ENCODE measurements around the gene WDFY1. TPM values are rescaled to one million over a fixed set of nuclear protein-coding genes. Genes with fewer than 3 reads are reported as not detected.
A peak's percentile ranks its signal among the peaks of the same experiment; 100 is the strongest.

WDFY1 gene
- total RNA-seq, 1 donor from 2014 or later, result 77.0 TPM

GRCh38 chr2:223856021-223856420 is 89.1 kb downstream of the WDFY1 start:
- peak overlapping the region; percentile 42 for H3K27ac Mint-ChIP-seq
- intact Hi-C loops (cut with micrococcal nuclease), result no loop called here
- POLR2A ChIA-PET, result interaction anchor here (1.0 kb wide), 1 partner anchor 41 kb away, joined by 3 read pairs; no protein-coding TSS in a partner anchor
- H3K27me3 Mint-ChIP-seq, result no peaks in the 10 kb centered on the region
- H3K4me1 Mint-ChIP-seq, result peaks cover 26% of the 10 kb centered on the region
- DNase-seq (no peak), ATAC-seq (ENCODE audit: low read depth) (no peak)
- H3K4me3 Mint-ChIP-seq, result no peak overlapping the region
- H3K9me3 Mint-ChIP-seq, result no peaks in the 10 kb centered on the region
- TF ChIP-seq CTCF (IDR thresholded peaks at IDR 0.05), result no peak
- CTCF ChIA-PET, result no interaction called here
- peaks cover 16% of the 10 kb centered on the region for H3K36me3 Mint-ChIP-seq (ENCODE audit: low read depth)

- H3K27me3 Mint-ChIP-seq, result no peaks in the 10 kb centered on the region
- H3K36me3 Mint-ChIP-seq (ENCODE audit: low read depth), result peaks cover 21% of the 10 kb centered on the region
- H3K4me3 Mint-ChIP-seq, result no peak overlapping the region
- ChIA-PET CTCF (no interaction called here), POLR2A (no interaction called here)
- H3K9me3 Mint-ChIP-seq, result no peaks in the 10 kb centered on the region
- no peak for TF ChIP-seq CTCF (IDR thresholded peaks at IDR 0.05)
- peaks cover 28% of the 10 kb centered on the region for H3K4me1 Mint-ChIP-seq
- DNase-seq (no peak), ATAC-seq (ENCODE audit: low read depth) (no peak)
- H3K27ac Mint-ChIP-seq, result no peak overlapping the region
- intact Hi-C loops (cut with micrococcal nuclease), result loop anchor here (2.0 kb wide), 1 partner anchor 17 kb away; no protein-coding TSS in a partner anchor
Observed at GRCh38 chr2:223855426-223855825, 89.7 kb downstream of the WDFY1 start.

GRCh38 chr2:223854741-223855140 is 90.4 kb downstream of the WDFY1 start:
- ChIA-PET POLR2A (no interaction called here), CTCF (no interaction called here)
- H3K36me3 Mint-ChIP-seq (ENCODE audit: low read depth), result peaks cover 26% of the 10 kb centered on the region
- H3K4me1 Mint-ChIP-seq, result peaks cover 28% of the 10 kb centered on the region
- peak overlapping the region; percentile 46 for H3K27ac Mint-ChIP-seq
- DNase-seq, result no peak
- no peak for ATAC-seq (ENCODE audit: low read depth)
- H3K9me3 Mint-ChIP-seq, result no peaks in the 10 kb centered on the region
- no peak for TF ChIP-seq CTCF (IDR thresholded peaks at IDR 0.05)
- intact Hi-C loops (cut with micrococcal nuclease), result loop anchor here (2.0 kb wide), 1 partner anchor 16 kb away; no protein-coding TSS in a partner anchor
- no peaks in the 10 kb centered on the region for H3K27me3 Mint-ChIP-seq
- no peak overlapping the region for H3K4me3 Mint-ChIP-seq

GRCh38 chr2:223853425-223853837 is 91.7 kb downstream of the WDFY1 start:
- ChIA-PET POLR2A (interaction anchor here (1.1 to 1.2 kb wide), 2 partner anchors 11 to 16 kb away, joined by 3 read pairs; partner anchors contain the start of gene AP1S3), CTCF (no interaction called here)
- intact Hi-C loops (cut with micrococcal nuclease), result no loop called here
- Mint-ChIP-seq H3K36me3 (ENCODE audit: low read depth) (peaks cover 36% of the 10 kb centered on the region), H3K27ac (no peak overlapping the region), H3K4me1 (peaks cover 28% of the 10 kb centered on the region), H3K27me3 (no peaks in the 10 kb centered on the region), H3K9me3 (peaks cover 7% of the 10 kb centered on the region), H3K4me3 (no peak overlapping the region)
- ATAC-seq (ENCODE audit: low read depth) (no peak), DNase-seq (no peak)
- no peak for TF ChIP-seq CTCF (IDR thresholded peaks at IDR 0.05)

- Mint-ChIP-seq H3K9me3 (peaks cover 7% of the 10 kb centered on the region), H3K36me3 (ENCODE audit: low read depth) (peaks cover 44% of the 10 kb centered on the region), H3K4me3 (no peak overlapping the region), H3K4me1 (peaks cover 28% of the 10 kb centered on the region), H3K27me3 (no peaks in the 10 kb centered on the region), H3K27ac (no peak overlapping the region)
- ATAC-seq (ENCODE audit: low read depth) (no peak), DNase-seq (no peak)
- TF ChIP-seq CTCF (IDR thresholded peaks at IDR 0.05), result no peak
- ChIA-PET CTCF (no interaction called here), POLR2A (no interaction called here)
- intact Hi-C loops (cut with micrococcal nuclease), result no loop called here
Observed at GRCh38 chr2:223852281-223852795, 92.8 kb downstream of the WDFY1 start.
